SIG-M5 treated with dmso at 0.1 percent for 504 hours (cell line): Measurements from ENCODE around the gene FOXE1.

Experiments used
- DNase-seq: peaks from one replicate; lab custom pipeline; 2025; ENCODE audit not compliant: unreplicated experiment; lab: John Stamatoyannopoulos, UW

Gene FOXE1

GRCh38 chr9:97848215-97848479 lies 4.9 kb upstream of the FOXE1 start:
- DNase-seq: no peak

DNA sequence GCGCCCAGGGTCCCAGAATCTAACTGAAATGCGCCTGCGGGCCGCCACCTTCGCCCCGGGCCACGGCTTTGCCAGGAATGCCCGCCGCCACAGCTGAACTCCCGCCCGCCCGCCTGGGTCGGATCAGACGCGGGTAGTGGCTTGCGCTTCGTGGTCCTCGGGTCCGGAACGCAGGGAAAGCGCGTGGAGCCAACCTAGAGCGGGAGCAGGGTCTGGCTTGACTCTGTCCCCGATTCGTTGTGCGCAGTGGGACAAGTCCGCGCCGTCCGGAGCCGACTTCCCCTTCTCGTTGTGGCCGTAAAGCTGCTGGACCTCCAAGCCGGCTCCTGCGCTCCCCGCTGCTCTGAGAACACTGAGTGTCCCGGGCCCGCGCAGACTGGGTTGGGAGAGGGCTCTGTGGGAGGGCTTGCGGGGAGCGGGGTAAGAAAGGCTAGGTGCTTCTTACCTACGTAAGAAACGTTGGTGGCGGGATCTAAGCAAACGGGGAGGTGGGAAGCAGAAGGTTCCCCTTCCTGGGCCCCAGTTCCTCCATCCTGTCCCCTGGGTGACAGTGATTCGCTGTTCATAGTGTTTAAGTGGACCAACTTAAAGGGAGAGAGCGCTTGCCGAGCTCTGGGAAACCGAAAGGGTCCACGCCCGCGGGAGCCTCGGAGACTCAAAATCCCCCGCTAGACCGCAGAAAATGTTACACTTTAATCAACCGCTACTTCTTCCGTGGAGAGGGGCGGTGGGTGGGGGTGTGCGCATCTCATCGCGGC lies 4.4 kb upstream of the FOXE1 start:
- DNase-seq: no peak

- no peak for DNase-seq
Measured at GRCh38 chr9:97849980-97850379, 3.0 kb upstream of the FOXE1 start.

- no peak for DNase-seq
Measured at GRCh38 chr9:97850746-97851445, 2.1 kb upstream of the FOXE1 start.

GRCh38 chr9:97851446-97851883 lies 1.6 kb upstream of the FOXE1 start:
- DNase-seq: no peak

DNA sequence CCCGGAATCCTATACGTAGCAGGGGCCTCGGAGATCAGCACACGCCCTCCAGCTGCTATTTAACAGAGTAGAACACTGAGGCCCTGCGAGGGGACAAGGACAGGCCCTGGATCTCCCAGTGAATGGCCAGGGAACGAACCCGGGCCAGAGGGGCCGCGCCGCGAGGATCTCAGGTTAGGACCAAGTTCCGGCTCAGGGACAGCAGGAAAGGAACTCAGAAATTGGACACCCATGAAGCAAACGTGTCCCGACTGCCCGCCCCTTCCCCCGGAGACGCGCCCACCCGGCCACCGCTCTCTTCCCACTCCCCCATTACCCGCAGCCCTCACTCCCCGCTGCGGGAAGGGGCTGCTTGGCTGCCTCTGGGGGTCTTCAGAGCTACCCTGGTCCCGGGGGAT lies 1.0 kb upstream of the FOXE1 start:
- no peak for DNase-seq

DNA sequence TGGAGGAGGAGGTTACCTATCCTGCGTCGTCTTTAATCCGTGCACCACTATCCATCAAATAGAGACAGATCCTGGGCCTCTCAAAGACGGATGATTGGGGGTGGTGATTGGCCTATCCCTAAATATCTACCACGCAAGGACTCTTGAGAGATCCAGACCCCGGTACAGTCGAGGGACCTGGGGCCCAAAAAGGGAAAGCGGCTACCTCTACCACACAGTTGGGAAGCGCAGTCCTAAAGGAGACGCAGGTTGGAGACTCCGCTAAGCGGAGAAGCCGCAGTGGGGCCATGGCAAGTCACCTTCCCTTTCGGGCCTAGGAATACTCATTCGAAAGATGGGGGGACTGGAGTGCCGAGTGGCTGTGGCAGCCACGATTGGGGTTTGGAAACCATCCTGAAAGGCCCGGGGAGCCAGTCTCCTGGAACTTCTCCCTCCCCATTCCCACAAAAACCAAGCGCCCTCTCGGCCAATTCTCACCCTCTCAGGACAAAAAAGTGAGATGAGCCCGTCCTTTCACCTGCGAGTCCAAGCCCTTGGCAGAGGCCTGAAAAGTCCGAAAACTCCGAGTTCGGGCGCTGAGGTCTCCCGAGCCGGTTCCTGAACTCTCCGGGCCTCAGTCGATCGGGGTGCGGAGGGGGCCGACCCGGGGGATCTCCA lies 499 bp upstream of the FOXE1 start:
- no peak for DNase-seq

DNA sequence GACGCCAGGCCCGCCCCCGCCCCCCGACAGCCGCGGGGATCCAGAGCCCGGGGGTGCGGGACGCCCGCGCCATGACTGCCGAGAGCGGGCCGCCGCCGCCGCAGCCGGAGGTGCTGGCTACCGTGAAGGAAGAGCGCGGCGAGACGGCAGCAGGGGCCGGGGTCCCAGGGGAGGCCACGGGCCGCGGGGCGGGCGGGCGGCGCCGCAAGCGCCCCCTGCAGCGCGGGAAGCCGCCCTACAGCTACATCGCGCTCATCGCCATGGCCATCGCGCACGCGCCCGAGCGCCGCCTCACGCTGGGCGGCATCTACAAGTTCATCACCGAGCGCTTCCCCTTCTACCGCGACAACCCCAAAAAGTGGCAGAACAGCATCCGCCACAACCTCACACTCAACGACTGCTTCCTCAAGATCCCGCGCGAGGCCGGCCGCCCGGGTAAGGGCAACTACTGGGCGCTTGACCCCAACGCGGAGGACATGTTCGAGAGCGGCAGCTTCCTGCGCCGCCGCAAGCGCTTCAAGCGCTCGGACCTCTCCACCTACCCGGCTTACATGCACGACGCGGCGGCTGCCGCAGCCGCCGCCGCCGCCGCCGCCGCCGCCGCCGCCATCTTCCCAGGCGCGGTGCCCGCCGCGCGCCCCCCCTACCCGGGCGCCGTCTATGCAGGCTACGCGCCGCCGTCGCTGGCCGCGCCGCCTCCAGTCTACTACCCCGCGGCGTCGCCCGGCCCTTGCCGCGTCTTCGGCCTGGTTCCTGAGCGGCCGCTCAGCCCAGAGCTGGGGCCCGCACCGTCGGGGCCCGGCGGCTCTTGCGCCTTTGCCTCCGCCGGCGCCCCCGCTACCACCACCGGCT lies 1.0 kb downstream of the FOXE1 start:
- no peak for DNase-seq

DNA sequence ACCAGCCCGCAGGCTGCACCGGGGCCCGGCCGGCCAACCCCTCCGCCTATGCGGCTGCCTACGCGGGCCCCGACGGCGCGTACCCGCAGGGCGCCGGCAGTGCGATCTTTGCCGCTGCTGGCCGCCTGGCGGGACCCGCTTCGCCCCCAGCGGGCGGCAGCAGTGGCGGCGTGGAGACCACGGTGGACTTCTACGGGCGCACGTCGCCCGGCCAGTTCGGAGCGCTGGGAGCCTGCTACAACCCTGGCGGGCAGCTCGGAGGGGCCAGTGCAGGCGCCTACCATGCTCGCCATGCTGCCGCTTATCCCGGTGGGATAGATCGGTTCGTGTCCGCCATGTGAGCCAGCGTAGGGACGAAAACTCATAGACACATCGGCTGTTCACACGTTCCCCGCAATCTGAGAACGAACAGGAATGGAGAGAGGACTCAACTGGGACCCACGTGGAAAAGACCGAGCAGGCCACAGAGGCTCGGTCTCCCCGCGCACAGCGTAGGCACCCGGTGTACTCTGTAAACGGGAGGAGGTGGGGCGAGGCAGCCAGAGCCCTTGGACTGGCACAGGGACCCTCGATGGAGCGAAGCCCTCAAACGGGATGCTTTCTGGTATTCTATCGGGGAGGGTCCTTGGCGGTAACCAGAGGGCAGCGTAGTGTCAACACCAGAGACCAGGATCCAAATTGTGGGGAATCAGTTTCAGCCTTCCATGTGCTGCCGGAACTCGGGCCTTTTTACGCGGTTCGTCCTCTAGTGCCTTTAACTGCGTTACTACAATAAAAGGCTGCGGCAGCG lies 1.9 kb downstream of the FOXE1 start:
- DNase-seq: no peak

- no peak for DNase-seq
Measured at GRCh38 chr9:97855486-97855875, 2.5 kb downstream of the FOXE1 start.

GRCh38 chr9:97855899-97856298 lies 2.9 kb downstream of the FOXE1 start:
- no peak for DNase-seq

DNA sequence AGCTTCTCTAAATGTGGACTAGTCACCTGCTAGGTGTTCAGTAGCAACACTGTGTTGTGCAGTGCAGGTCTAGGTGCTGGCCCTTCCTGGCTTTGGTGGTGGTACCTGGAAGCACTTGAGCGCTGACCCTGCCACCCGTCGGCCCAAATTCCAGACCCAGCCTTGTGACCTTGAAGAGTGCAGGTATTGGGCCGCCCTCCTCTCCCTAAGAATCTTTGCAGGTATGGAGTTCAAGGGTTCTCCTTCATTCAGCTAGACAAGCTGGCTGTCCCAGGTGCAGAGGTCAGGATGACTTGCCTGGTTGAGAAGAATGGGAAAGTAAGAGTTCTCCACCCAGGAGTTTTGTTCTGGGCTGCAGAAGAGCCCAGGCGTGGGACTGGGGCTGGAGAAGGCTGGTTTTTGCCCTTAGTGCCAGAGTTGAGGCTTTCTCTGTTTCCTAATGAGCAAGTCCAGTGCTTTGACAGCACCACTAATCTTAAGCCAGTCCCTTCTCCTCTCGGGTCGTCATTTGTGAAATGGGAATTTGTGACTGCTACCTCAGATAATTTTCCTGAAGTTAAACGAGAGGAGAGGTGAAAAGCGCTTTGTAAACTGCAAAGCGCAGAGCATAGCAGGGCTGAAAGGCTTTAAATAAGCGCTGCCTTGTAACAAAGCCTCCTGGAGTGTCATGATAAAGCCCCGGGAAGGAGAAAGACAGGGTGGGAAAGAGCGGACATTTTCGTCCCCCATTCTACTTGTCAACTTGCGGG lies 4.0 kb downstream of the FOXE1 start:
- no peak for DNase-seq

DNA sequence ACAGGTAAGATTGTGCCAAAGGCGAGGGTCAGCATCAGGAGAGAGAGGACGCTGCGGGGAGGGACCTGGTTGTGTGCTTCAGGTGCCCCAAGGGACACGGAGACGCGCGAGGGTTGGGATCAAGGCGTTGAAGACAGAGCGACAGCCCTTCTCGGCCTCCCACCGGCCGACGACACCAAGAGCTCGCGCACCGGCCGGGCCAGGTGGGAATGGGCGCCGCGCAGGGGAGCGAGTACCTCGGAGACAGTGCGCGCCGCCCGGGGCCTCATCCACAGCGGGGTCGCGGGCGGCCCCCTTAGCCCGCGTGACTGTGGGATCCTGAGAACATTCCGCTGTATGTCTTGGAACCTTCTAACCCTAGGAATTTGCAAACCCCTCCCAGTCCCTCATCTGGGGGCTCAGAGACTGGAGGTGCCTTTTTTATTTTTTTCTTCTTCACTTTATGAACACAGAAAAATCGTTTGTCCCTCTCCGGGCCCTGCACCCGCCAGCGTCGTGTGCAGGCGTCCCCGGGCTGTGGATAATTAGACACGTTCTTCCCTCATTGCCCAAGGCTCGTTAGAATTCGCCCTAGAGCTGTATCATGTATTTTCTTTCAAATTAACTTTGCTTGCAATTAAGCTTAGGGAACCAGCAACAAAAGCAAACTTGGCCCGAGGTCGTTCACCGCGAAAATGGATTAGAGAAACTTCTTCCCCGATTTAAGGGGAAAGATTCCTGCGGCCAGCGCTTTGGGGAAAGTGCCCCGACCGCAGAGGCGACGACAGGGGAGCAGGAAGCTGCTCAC lies 4.8 kb downstream of the FOXE1 start:
- DNase-seq: no peak

DNA sequence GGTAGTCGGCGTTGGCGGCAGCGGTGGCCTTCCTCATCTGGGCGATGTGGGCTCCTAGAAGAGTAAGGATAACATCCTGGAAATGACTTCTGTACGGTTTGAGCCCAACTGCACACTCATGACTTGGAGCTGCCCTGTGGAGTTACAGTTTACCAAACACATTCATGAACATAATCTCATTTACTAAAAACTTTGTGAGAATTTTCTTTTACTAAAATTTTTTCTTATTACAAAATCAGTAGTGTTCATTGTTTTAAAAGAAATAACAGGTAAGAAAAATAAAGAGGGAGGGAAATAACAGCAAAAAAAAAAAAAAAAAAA lies 5.3 kb downstream of the FOXE1 start:
- no peak for DNase-seq

DNA sequence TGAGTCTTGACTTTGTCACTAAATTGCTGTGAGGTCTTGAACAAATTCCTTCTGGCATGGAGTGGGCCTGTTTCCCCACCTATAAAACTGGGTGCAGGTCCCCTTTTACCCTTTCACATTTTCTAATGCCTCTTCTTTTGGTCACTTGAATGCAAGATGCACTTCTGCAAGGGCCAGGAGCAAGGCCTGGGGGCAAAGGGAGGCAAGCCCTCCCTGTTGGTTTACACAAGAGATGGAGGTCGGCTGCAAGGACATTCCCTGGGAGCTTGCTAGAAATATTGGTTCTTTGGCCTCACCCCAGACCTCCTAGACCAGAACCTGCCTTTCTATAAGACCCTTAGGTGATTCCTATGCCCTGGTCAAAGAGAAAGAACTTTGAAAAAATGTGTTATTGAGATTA lies 5.8 kb downstream of the FOXE1 start:
- DNase-seq: no peak

DNA sequence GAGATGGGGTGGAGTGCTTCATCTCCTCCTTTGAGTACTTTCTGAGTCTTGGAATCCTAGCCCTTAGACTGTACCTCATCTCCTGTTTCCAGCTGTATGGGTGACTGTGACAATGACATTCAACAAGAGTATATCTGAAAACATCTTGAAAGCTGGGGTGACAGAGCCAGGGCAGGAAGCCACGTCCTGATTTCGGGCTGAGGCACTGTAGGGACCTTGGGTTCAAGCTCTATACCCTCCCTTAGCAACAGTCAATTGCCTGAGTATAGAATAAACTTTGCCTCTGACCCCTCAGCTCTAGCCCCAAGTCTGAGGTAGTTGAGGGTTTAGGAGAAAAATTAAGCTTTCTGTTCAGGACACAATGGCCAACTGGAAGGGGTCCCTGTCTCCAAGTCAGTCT lies 6.3 kb downstream of the FOXE1 start:
- no peak for DNase-seq

GRCh38 chr9:97860451-97861147 lies 7.6 kb downstream of the FOXE1 start:
- no peak for DNase-seq

GRCh38 chr9:97861148-97861475 lies 8.1 kb downstream of the FOXE1 start:
- DNase-seq: no peak

GRCh38 chr9:97863314-97863713 lies 10.3 kb downstream of the FOXE1 start:
- no peak for DNase-seq
